KOPT-K1 (cell line): ENCODE data around the gene YBX2.
A peak's percentile ranks its signal among the peaks of the same experiment; 100 is the strongest.

Experiments
- H3K27ac ChIP-seq: fragments of 200-600 bp; sonication (generic); 2 replicates; pipeline ENCODE4 v1.5.1; 2016; ENCODE audit warnings: antibody characterized with exemption, mild to moderate bottlenecking, low read depth, low read length; ENCODE audit not compliant: poor library complexity, severe bottlenecking
- H3K36me3 ChIP-seq: fragments of 200-600 bp; sonication (generic); 2 replicates; pipeline ENCODE4 v1.5.1; 2017; ENCODE audit warnings: antibody characterized with exemption, mild to moderate bottlenecking, low read length, moderate library complexity; ENCODE audit not compliant: insufficient read depth
- H3K9me3 ChIP-seq: fragments of 200-600 bp; sonication (generic); 2 replicates; pipeline ENCODE4 v1.5.1; 2017; ENCODE audit warnings: antibody characterized with exemption, low read length, mild to moderate bottlenecking; ENCODE audit not compliant: insufficient read depth, poor library complexity, severe bottlenecking

YBX2 gene

DNA sequence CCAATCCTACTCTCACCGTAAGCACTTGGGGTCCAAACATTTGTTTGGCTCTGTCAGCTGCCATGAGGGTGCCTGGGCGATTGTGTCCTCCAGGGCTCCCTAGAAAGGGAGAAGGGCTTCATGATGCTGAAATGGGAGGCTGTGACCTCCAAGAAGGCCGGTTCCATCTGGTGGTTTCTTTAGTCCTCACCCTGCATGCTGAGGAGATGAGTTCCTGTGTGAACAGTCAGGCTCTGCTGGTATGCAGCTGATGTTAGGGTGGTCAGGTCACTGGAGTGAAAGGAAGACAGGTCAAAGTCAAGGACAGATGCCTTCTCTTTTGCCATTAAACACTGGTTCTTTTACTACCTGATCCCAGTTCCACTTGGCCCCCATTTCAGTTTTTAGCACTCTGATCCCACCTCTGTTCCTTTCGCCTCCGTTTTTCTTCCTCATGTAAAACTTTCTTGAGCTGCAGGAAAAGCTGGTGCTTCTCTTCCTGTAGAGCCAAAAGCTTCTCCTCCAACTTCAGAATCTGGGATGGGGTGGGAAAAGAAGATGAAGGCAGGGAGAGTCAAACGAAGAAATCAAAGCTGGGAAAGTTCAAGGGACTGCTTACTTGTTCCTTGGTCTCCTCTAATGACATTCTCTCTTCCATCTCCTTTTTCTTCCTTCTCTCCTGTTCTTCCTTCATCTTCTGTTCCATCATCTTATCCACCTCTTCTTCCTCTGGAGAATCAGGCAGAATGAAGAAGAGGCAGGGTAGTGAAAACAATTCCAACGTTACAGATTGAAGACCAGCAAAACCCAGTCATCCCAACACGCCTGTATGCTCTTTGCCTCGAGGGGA lies 19.7 kb upstream of the YBX2 start:
- Histone ChIP-seq H3K9me3 (no peaks in the 10 kb centered on the region), H3K27ac (peak overlapping the region; percentile 78), H3K36me3 (peaks cover 81% of the 10 kb centered on the region)

- Histone ChIP-seq H3K36me3 (peaks cover 74% of the 10 kb centered on the region), H3K9me3 (no peaks in the 10 kb centered on the region), H3K27ac (no peak overlapping the region)
Observed at GRCh38 chr17:7313088-7313889, 18.9 kb upstream of the YBX2 start.

- H3K36me3 ChIP-seq = peaks cover 67% of the 10 kb centered on the region
- no peak overlapping the region for H3K27ac ChIP-seq
- no peaks in the 10 kb centered on the region for H3K9me3 ChIP-seq
Observed at GRCh38 chr17:7312432-7313087, 18.1 kb upstream of the YBX2 start.

GRCh38 chr17:7311110-7311705 lies 16.8 kb upstream of the YBX2 start:
- H3K27ac ChIP-seq = no peak overlapping the region

DNA sequence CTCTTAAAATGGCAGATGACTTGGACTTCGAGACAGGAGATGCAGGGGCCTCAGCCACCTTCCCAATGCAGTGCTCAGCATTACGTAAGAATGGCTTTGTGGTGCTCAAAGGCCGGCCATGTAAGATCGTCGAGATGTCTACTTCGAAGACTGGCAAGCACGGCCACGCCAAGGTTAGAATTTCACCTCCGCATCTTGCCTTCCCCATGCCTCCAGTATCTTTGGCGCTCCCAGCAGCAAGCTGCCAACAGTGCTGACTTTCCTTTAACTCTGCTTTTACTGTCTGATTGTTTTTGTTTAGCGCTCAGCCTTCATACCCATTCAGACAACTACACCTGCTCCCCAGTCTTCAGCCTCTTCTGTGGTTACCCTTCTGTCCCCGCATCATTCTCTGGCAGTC lies 15.2 kb upstream of the YBX2 start:
- H3K27ac ChIP-seq = peak overlapping the region; percentile 95

More at GRCh38 chr17:7311110-7311705, 16.8 kb upstream of the YBX2 start:
- peaks cover 57% of the 10 kb centered on the region for H3K36me3 ChIP-seq
- H3K9me3 ChIP-seq = no peaks in the 10 kb centered on the region

DNA sequence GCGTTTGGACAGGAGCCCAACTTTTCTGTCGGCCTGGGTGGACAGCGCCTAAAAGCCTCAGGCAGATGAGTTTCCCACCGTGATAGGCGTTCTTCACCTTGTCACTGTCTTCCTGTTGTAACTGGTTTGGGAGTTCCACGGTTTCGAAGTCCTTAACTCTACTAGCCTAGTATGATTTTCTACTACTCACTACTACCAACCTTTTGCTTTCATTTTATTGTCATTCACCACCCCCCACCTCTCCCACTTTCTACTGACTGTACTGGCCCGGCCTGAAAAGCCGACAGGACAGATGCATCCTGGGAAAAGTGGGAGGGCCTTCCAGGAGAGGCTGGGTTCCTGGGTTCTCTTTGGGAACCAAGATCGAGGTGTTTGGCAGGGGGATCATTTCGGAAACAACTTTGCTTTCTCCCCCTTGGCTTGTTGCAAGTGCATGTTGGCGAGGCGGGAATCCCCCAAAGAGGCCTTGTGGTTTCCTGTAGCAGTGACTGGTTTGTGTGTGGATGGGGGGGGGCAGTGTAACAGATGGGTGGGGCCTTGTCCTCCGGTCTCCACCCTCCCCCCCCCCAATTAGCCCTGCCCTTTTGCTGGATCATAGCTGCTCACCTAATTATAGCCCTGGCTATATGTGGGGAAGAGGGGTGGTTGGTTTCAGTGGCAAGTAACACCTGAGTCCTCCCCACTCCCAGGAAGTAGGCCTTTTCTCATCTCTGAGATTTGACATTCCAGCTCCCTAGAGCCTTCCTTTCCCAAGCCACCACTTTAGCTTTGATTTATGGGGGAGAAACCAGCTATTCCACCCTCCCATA lies 14.4 kb upstream of the YBX2 start:
- Histone ChIP-seq H3K27ac (peak overlapping the region; percentile 95), H3K36me3 (peaks cover 48% of the 10 kb centered on the region), H3K9me3 (no peaks in the 10 kb centered on the region)

More for the DNA sequence above, 15.2 kb upstream of the YBX2 start:
- peaks cover 52% of the 10 kb centered on the region for H3K36me3 ChIP-seq
- H3K9me3 ChIP-seq = no peaks in the 10 kb centered on the region

DNA sequence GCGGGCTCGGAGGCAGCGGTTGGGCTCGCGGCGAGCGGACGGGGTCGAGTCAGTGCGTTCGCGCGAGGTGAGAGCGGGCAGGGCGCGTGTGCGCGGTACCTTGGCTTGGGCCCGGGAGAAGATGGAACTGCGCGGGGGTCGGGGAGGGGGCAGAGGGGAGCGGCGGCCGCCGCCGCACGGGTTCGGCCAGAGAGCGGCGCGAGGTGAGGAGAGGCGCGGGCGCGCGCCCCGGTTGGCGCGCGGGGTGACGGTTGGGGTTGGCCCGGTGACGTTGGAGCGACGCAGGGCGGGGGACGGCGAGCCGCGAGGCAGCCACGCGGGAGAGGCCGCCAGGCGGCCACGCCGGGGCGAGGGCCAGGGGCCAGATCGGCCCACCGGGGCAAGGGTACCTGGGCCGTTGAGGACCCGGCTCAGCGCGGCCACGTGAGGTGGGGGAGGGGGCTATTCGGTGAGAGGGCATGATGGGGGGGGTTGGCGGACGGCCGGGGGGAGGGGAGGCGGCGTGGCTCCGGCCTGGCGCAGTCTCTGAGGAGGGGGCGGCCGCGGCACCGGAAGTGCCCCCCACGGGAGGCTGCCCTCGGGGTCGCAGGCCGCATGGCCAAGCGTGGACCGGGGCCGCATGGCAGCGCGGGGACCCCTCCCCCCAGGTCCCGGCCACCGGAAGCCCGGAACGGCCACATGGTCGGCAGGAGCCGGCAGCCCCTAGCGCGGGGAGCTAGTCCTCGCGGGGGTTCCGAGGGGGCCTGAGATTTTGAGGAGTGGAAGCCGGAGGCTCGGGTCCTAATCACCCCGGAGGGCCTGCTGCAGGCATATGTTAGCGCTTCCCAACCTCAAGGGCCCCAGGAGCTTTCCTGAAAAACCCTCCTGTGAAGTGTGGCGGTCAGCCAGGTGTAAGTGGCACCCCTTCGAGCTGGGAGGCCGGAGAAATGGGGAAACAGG lies 13.5 kb upstream of the YBX2 start:
- H3K27ac ChIP-seq = peak overlapping the region; percentile 95
- H3K36me3 ChIP-seq = peaks cover 40% of the 10 kb centered on the region
- no peaks in the 10 kb centered on the region for H3K9me3 ChIP-seq

- H3K36me3 ChIP-seq = peaks cover 31% of the 10 kb centered on the region
- H3K27ac ChIP-seq = peak within 1 kb of the TSS; percentile 95
- no peaks in the 10 kb centered on the region for H3K9me3 ChIP-seq
Observed at GRCh38 chr17:7306911-7307685, 12.7 kb upstream of the YBX2 start, which contains the start of gene EIF5A. EIF5A (plus strand) TSS chr17:7307628; CDS start chr17:7309636, 2,008 bp downstream.

GRCh38 chr17:7304179-7304578 lies 9.7 kb upstream of the YBX2 start:
- H3K27ac ChIP-seq = no peak overlapping the region
- H3K36me3 ChIP-seq = peaks cover 2% of the 10 kb centered on the region
- H3K9me3 ChIP-seq = no peaks in the 10 kb centered on the region

GRCh38 chr17:7296189-7296861 lies 1.9 kb upstream of the YBX2 start:
- H3K36me3 ChIP-seq = no peaks in the 10 kb centered on the region
- no peaks in the 10 kb centered on the region for H3K9me3 ChIP-seq
- H3K27ac ChIP-seq = no peak overlapping the region

GRCh38 chr17:7295230-7296180 lies 1.1 kb upstream of the YBX2 start:
- H3K9me3 ChIP-seq = no peaks in the 10 kb centered on the region
- H3K27ac ChIP-seq = no peak overlapping the region

More at GRCh38 chr17:7295230-7296180, 1.1 kb upstream of the YBX2 start:
- no peaks in the 10 kb centered on the region for H3K36me3 ChIP-seq
